K562 (cell line): ENCODE data around the gene CEP44.

Experiments
- CREB1 ChIP-seq, 2 experiments: sonication (generic) in 1 of 2; formaldehyde crosslinking in 1 of 2; IDR thresholded peaks; 2 replicates each; pipeline versions ENCODE4 v1.6.1 to v1.8.0; 2012 to 2022; ENCODE audit warnings: inconsistent platforms in 1 of 2, mild to moderate bottlenecking in 1 of 2, missing genetic modification reagents in 1 of 2, moderate library complexity in 1 of 2
- CREB3 ChIP-seq: fragments of 450-650 bp; conservative IDR thresholded peaks from 2 replicates; pipeline ENCODE4 v1.6.1; 2016; ENCODE audit warnings: missing genetic modification characterization, low read depth, mild to moderate bottlenecking, missing compliant biosample characterization, moderate library complexity
- EHMT2 ChIP-seq: fragments of 450-650 bp; IDR thresholded peaks from 2 replicates; pipeline ENCODE4 v1.6.1; 2018; ENCODE audit warnings: antibody characterized with exemption
- FOXA1 ChIP-seq: fragments of 450-650 bp; IDR thresholded peaks from 2 replicates; pipeline ENCODE4 v1.6.1; 2016; ENCODE audit warnings: mild to moderate bottlenecking, borderline replicate concordance
- HNRNPK ChIP-seq: fragments of 200-400 bp; formaldehyde crosslinking; IDR thresholded peaks from one replicate; pipeline ENCODE4 v1.6.1; 2018; ENCODE audit warnings: mild to moderate bottlenecking, low read depth, low read length; ENCODE audit not compliant: poor library complexity, severe bottlenecking
- NFATC3 ChIP-seq: fragments of 450-650 bp; IDR thresholded peaks from 2 replicates; pipeline ENCODE4 v1.6.1; 2017; ENCODE audit warnings: mild to moderate bottlenecking
- SIRT6 ChIP-seq: IDR thresholded peaks from one replicate; pipeline ENCODE4 v1.6.1; 2012; ENCODE audit warnings: low read depth, mild to moderate bottlenecking, control low read depth, inconsistent platforms, low read length, moderate library complexity
- UBTF ChIP-seq, 2 experiments: IDR thresholded peaks; 2 replicates each; pipeline ENCODE4 v1.6.1; 2012; ENCODE audit warnings: improper control_type of control experiment in 2 of 2, low read depth in 2 of 2, low read length in 2 of 2, borderline replicate concordance in 1 of 2
- ZFP1 ChIP-seq: fragments of 450-650 bp; formaldehyde crosslinking; IDR thresholded peaks from 2 replicates; pipeline ENCODE4 v1.4.0; 2020; ENCODE audit warnings: mild to moderate bottlenecking, mixed read lengths

- TF ChIP-seq FOXA1 (no peak), SIRT6 (no peak), EHMT2 (no peak), ZFP1 (CRISPR knock-in tag) (no peak), CREB3 (tag) (no peak), NFATC3 (no peak), CREB1 (IDR thresholded peaks at IDR 0.05) (no peak), CREB1 (CRISPR knock-in tag; IDR thresholded peaks at IDR 0.05) (no peak), HNRNPK (no peak), UBTF (IDR thresholded peaks at IDR 0.05; ENCODE audit: borderline replicate concordance in 1 of 2, low read depth in 2 of 2, low read length in 2 of 2) (no peak)
Measured at GRCh38 chr4:174318829-174319764, 35.4 kb downstream of the CEP44 start.
